GM18909 (cell line): Measurements from ENCODE around the gene GRM8.
A peak's percentile ranks its signal among the peaks of the same experiment; 100 is the strongest.

Source experiments
- ATAC-seq: cut with Tn5 transposase; IDR thresholded peaks from one replicate; pipeline ENCODE4 v1.9.1; 2021; ENCODE audit warnings: mild to moderate bottlenecking; ENCODE audit not compliant: unreplicated experiment, poor library complexity

Gene GRM8

GRCh38 chr7:126411032-126411820 is 841.5 kb downstream of the GRM8 start:
- peak; percentile 63 for ATAC-seq

GRCh38 chr7:126403040-126403439 is 849.7 kb downstream of the GRM8 start:
- no peak for ATAC-seq

GRCh38 chr7:126401918-126402317 is 850.8 kb downstream of the GRM8 start:
- ATAC-seq = no peak

DNA sequence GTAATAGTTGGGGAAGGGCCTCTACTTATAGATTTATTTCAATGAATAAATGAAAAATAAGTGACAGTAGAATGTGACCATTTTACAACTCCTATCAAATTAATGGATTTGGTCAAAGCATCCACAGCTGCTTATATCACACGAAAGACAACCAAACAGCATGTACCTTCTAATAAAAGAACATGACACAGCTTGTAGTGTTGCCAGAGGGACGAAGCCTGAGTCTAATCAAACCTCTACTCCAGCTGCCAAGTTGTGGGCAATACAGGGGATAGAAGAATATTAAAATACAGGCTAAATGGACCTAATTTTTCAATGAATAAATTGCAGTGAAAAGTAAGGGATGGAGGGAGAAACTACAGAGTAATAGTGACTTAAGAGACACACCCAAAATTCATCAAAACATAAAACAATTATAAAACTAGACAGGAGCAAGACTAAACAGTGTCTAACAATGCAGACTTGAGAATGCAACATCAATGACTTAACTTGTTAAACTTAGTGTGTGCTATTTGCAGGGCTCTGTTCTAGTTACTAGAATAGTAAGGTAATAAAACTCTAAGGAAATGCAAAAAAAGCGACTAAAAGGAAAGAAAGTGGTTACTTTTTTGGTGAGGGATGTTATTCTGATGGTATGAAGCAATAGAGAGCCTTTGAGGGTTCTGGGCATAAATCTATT is 853.8 kb downstream of the GRM8 start:
- no peak for ATAC-seq

DNA sequence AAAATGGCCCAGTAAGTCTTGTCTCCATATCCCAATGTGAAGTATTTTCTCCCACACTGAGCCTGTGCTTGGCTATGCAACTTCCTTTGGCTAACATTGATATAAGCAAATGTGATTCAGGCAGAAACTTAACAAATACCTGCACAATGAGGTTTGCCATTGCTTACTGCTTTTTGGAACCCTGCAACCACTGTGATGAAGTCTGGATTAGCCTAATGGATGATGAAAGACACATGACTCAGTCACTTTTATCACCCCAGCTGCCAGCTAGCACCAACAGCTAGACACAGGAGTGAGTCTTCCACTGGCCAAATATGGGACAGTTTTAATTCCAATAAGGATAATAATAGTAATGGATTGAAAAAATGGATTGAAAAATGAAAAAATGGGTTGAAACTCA is 854.5 kb downstream of the GRM8 start:
- no peak for ATAC-seq

GRCh38 chr7:126394406-126394805 is 858.3 kb downstream of the GRM8 start:
- ATAC-seq = no peak
